ENCODE results near the gene FSTL4. TPM values are rescaled to one million over a fixed set of nuclear protein-coding genes. Genes with fewer than 3 reads are reported as not detected.
A peak's percentile ranks its signal among the peaks of the same experiment; 100 is the strongest.

The FSTL4 gene
- total RNA-seq, 1 experiment from 2014 or later: 0.12 TPM

DNA sequence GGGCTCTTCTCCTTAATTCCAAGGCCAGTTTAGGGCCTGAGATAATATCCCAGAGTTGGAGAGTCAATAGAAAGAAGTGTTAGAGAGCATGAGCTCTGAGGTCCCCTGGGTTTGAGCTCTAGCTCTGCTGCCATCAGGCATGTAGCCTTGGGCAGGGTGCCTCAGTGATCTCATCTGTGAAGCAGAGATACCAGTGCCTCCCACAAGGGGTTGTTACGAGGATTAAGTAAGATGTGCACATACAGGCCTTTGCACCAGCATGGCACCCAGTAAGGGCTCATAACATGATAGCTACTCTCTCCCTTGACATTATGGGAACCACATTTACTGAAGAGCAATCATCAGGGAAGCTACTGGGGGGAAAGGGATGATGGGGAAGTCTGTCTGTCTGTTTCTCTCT is 294.8 kb downstream of the FSTL4 start:
- CTCF ChIA-PET: interaction anchor here (0.6 to 10.7 kb wide), 7 partner anchors 13 to 206 kb away, joined by 3 to 82 read pairs (median 4); no protein-coding TSS in a partner anchor
- Mint-ChIP-seq H3K27me3 (ENCODE audit: insufficient read depth, unreplicated experiment) (no peaks in the 10 kb centered on the region), H3K27ac (ENCODE audit: low read depth, unreplicated experiment) (no peak overlapping the region), H3K9me3 (ENCODE audit: unreplicated experiment) (no peaks in the 10 kb centered on the region), H3K4me3 (ENCODE audit: unreplicated experiment) (no peak overlapping the region), H3K4me1 (ENCODE audit: insufficient read depth, unreplicated experiment) (no peaks in the 10 kb centered on the region), H3K36me3 (ENCODE audit: insufficient read depth, unreplicated experiment) (no peaks in the 10 kb centered on the region)
- intact Hi-C loops (cut with micrococcal nuclease): no loop called here
- no peak for DNase-seq (ENCODE audit: unreplicated experiment)
- no TSS peak for BruUV-seq (replicated peaks)
- POLR2A ChIA-PET: no interaction called here
- TF ChIP-seq, protein P1, sequence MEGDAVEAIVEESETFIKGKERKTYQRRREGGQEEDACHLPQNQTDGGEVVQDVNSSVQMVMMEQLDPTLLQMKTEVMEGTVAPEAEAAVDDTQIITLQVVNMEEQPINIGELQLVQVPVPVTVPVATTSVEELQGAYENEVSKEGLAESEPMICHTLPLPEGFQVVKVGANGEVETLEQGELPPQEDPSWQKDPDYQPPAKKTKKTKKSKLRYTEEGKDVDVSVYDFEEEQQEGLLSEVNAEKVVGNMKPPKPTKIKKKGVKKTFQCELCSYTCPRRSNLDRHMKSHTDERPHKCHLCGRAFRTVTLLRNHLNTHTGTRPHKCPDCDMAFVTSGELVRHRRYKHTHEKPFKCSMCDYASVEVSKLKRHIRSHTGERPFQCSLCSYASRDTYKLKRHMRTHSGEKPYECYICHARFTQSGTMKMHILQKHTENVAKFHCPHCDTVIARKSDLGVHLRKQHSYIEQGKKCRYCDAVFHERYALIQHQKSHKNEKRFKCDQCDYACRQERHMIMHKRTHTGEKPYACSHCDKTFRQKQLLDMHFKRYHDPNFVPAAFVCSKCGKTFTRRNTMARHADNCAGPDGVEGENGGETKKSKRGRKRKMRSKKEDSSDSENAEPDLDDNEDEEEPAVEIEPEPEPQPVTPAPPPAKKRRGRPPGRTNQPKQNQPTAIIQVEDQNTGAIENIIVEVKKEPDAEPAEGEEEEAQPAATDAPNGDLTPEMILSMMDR (IDR thresholded peaks at IDR 0.05; ENCODE audit: unreplicated experiment): no peak

DNA sequence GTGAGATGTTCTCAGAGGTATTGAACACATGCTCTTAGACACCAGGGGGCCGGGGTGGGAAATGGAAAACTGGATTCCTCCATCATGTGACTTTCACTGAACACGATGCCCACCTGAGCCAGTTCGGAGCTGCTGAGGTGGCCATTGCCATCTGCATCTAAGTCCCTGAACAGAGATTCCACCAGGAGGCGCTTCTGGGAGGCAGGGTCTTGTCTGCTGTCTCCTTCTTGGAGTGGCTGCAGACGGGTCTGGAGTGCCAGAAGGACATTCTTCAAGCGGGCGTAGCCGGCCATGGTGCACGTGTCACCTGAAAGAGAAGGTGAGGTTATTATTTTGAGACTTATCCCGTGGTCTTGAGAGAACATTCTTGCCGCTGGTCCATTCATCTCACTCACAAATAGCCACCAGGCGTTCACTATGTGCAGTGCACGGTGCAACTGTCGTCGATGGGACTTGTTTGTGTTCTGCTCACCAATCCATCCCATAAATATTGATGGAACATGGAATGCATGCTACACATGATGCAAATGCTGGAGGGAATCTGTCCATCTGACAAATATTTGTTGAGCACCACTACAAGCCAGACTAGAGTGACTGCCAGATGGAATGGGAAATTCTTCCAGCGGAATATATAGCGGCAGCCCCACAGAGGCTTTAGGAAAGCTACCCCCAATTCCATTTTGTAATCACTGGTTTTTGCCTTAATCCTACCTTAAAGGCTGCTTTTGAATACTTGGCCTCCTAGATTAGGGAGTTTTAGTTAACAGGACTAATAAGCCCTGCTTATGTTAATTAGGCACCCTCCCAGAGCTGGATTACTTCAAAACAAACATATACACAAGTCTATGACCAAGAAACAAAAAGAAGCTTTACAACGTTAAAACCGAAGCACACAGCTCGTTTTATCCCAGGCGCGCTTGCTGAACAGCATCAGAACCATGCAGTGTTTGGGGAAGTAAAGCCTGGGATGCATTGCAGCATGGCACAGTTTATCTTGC is 295.7 kb downstream of the FSTL4 start:
- intact Hi-C loops (cut with micrococcal nuclease): no loop called here
- H3K9me3 Mint-ChIP-seq (ENCODE audit: unreplicated experiment): no peaks in the 10 kb centered on the region
- H3K4me3 Mint-ChIP-seq (ENCODE audit: unreplicated experiment): no peak overlapping the region
- TF ChIP-seq, protein P1 (IDR thresholded peaks at IDR 0.05; ENCODE audit: unreplicated experiment): no peak
- ChIA-PET CTCF (interaction anchor here (0.7 to 10.7 kb wide), 4 partner anchors 14 to 206 kb away, joined by 3 to 82 read pairs (median 9); no protein-coding TSS in a partner anchor), POLR2A (interaction anchor here (0.6 kb wide), 1 partner anchor 24 kb away, joined by 3 read pairs; no protein-coding TSS in a partner anchor)
- no peak overlapping the region for H3K27ac Mint-ChIP-seq (ENCODE audit: low read depth, unreplicated experiment)
- no TSS peak for BruUV-seq (replicated peaks)
- H3K27me3 Mint-ChIP-seq (ENCODE audit: insufficient read depth, unreplicated experiment): no peaks in the 10 kb centered on the region
- H3K36me3 Mint-ChIP-seq (ENCODE audit: insufficient read depth, unreplicated experiment): no peaks in the 10 kb centered on the region
- peak; percentile 40 for DNase-seq (ENCODE audit: unreplicated experiment)
- H3K4me1 Mint-ChIP-seq (ENCODE audit: insufficient read depth, unreplicated experiment): no peaks in the 10 kb centered on the region

DNA sequence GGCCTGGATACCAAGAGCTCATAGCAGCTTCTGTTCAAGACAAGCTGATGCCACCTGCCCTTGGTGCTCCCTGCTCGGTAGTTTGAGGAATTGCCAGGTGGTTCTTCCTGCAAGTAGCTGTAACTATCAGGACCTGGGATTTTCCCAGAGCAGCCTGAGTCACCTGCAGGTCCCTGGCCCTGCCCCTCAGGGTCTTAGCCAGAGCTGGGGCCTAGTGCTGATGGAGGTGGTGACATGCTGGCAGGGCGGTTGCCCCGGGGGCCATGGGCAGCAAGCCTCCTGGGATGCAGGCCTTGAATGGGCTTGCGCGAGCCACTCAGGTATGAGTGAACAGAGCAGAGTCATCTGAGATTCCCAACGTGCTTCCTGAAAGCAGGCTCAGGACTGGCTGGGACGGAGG is 298.3 kb downstream of the FSTL4 start:
- Mint-ChIP-seq H3K4me3 (ENCODE audit: unreplicated experiment) (no peak overlapping the region), H3K9me3 (ENCODE audit: unreplicated experiment) (no peaks in the 10 kb centered on the region), H3K4me1 (ENCODE audit: insufficient read depth, unreplicated experiment) (no peaks in the 10 kb centered on the region), H3K36me3 (ENCODE audit: insufficient read depth, unreplicated experiment) (no peaks in the 10 kb centered on the region), H3K27ac (ENCODE audit: low read depth, unreplicated experiment) (no peak overlapping the region), H3K27me3 (ENCODE audit: insufficient read depth, unreplicated experiment) (no peaks in the 10 kb centered on the region)
- intact Hi-C loops (cut with micrococcal nuclease): no loop called here
- BruUV-seq (replicated peaks): no TSS peak
- ChIA-PET POLR2A (no interaction called here), CTCF (interaction anchor here (1.2 to 10.7 kb wide), 4 partner anchors 11 to 203 kb away, joined by 3 to 82 read pairs (median 10); no protein-coding TSS in a partner anchor)
- DNase-seq (ENCODE audit: unreplicated experiment): no peak
- TF ChIP-seq, protein P1 (IDR thresholded peaks at IDR 0.05; ENCODE audit: unreplicated experiment): no peak

DNA sequence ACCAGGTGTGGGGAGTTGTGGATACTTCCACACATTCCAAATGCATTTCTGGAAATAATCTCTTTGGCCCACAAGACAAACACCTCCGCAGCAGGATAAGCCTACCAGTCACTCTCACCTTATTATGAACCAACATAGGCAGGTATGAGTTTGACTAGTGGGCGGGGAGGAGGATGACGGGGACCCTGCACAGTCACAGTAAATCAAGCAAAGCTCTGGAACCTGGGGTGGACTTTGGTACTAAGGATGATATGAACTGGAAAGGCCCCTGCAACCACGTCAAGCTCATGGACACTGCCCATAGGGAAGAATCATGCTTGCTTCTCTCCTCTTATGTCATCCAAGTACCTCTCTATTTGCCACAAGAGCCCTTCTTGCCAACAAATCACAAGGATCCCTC is 301.2 kb downstream of the FSTL4 start:
- Mint-ChIP-seq H3K9me3 (ENCODE audit: unreplicated experiment) (no peaks in the 10 kb centered on the region), H3K27ac (ENCODE audit: low read depth, unreplicated experiment) (no peak overlapping the region), H3K27me3 (ENCODE audit: insufficient read depth, unreplicated experiment) (no peaks in the 10 kb centered on the region), H3K4me1 (ENCODE audit: insufficient read depth, unreplicated experiment) (no peaks in the 10 kb centered on the region), H3K4me3 (ENCODE audit: unreplicated experiment) (no peak overlapping the region), H3K36me3 (ENCODE audit: insufficient read depth, unreplicated experiment) (no peaks in the 10 kb centered on the region)
- TF ChIP-seq, protein P1 (IDR thresholded peaks at IDR 0.05; ENCODE audit: unreplicated experiment): no peak
- no TSS peak for BruUV-seq (replicated peaks)
- intact Hi-C loops (cut with micrococcal nuclease): no loop called here
- no peak for DNase-seq (ENCODE audit: unreplicated experiment)
- ChIA-PET POLR2A (interaction anchor here (0.7 to 1.0 kb wide), 2 partner anchors 49 to 440 kb away, joined by 3 read pairs; no protein-coding TSS in a partner anchor), CTCF (interaction anchor here (0.6 to 2.2 kb wide), 4 partner anchors 8 to 200 kb away, joined by 3 to 12 read pairs (median 3); no protein-coding TSS in a partner anchor)
